ENCODE measurements around the gene XAF1.
"Not testable (repeated sequence)": the region's sequence is repeated elsewhere in the genome, so short reads cannot be mapped to it uniquely, and the experiment has no call there.

Gene XAF1

DNA sequence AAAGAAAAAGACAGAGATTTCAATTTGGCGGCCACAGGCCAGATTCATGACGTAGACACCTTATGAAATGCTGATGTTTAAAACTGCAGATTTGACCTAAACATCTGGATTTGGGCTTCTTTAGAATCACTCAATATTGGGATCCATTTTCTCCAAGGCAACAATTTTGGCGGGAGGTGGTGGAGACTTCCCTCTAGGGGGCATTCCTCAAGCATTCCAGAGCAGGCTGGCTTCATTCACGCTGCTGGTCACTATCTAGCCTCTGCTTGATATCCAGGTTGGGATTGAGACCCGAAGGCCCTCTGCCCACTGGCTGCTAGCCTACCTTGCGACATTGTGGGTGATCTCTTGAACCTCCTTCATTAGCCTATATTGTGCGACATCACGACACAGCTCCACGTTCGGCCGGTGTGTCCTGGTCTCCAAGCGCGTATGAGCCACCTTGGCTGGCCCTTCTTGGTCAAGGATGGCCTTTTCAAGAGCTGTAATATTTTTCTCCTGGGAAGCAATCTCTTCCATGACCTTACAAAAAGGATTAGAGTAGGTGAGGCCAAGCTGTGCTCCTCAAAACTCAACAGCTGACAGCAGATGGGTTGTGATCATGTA lies 44.7 kb downstream of the XAF1 start:
- DNase-seq (ENCODE audit: low read depth) = no peak

GRCh38 chr17:6811510-6811909 lies 55.7 kb downstream of the XAF1 start:
- DNase-seq (ENCODE audit: low read depth) = no peak

DNA sequence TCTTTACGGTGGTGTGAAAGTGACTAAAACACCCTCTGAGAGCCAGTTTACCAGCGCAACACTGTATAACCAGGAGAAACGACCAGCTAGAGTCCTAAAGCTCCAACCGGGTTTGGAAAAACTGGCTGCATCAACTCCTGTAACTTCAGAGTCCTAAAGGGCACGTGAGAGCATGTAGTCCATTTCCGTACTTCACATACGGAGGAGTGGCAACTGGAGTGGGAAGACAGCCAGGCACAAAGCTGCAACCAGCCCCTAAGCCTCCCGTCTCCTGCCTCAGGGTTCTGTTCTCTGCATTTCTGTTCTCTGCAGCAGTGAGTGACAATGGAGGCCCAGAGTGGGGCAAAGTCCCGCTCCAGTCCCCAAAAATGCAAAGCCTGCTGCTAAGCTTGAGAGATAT lies 56.4 kb downstream of the XAF1 start:
- DNase-seq (ENCODE audit: low read depth) = no peak

- DNase-seq (ENCODE audit: low read depth) = no peak
Measured at GRCh38 chr17:6815775-6816174, 59.9 kb downstream of the XAF1 start.

GRCh38 chr17:6816368-6816767 lies 60.5 kb downstream of the XAF1 start:
- not testable (repeated sequence) for DNase-seq (ENCODE audit: low read depth)

GRCh38 chr17:6818938-6819337 lies 63.1 kb downstream of the XAF1 start:
- no peak for DNase-seq (ENCODE audit: low read depth)

DNA sequence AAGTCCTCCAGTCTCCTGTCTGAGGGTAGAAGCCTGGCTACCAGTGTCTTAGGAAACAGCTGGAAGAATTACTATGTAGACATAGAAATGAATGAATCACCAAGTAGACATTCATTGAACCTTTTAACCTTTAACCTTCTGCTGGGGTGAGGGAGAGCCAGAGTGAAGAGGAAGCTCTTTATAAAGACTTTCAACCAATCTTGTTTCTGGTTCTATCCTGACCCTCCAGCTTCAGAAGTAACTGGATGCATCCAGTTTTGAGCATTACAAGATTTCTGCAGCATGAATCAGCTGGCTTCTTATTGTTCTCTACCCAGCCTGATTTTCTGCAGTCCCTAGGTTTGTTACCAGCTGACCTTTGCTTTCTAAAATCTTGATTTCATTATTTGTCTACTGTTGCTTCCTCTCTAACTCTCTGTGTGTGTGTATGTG lies 67.2 kb downstream of the XAF1 start:
- DNase-seq (ENCODE audit: low read depth) = no peak
